Fibroblast of villous mesenchyme (primary cell): ENCODE results near the gene C18orf63. TPM values are rescaled to one million over a fixed set of nuclear protein-coding genes. Genes with fewer than 3 reads are reported as not detected.

Experiments used
- DNase-seq: peaks from one replicate; pipeline ENCODE4 v3.0.0-alpha.2; 2010; ENCODE audit warnings: low read depth
- H3K4me3 ChIP-seq: 2 replicates; pipeline ENCODE4 v1.5.1; 2011; ENCODE audit warnings: low read depth, mild to moderate bottlenecking, low read length
- total RNA-seq: library from RNA; depleted of rRNA; stranded (reverse); fragments of >200 nt; gene quantifications from 2 replicates; pipeline ENCODE4 v1.2.3, GENCODE V29; 2012
- TF ChIP-seq, protein P1 (sequence below): IDR thresholded peaks from 2 replicates; pipeline ENCODE4 v1.5.1; 2012; ENCODE audit warnings: low read depth, mild to moderate bottlenecking, low read length; ENCODE audit not compliant: insufficient read depth

The C18orf63 gene
- total RNA-seq, 1 donor: not detected

DNA sequence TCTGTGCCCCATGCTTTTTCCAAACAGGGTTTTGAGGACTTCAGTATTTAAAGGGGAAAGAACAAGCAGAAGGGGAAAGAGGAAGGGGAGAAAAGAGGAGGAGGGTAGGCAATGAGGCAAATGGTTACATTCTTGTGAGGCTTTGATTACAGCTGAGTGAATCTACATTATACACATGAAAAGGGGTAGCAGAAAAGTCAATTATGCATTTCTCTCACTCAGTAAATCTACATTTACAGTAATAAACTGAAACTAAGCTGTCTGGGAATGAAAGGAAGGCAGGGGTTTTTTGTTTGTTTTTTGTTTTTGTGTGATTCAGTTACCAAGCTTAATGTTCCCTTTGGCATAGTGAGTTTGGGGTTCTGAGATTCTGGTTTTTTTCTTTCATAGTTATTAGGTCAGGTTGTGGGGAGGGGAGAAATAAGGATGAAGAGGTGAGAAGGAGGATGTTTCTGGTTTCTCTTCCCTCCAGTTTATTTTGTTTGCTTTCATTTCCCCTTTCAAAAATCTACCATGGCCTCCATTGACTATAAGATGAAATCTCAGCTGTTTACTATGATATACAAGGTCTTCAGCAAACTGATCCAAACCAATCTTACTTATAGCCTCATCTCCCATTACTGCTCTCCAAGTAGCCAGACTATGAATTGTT lies 18.7 kb downstream of the C18orf63 start:
- no peak for DNase-seq
- TF ChIP-seq, protein P1, sequence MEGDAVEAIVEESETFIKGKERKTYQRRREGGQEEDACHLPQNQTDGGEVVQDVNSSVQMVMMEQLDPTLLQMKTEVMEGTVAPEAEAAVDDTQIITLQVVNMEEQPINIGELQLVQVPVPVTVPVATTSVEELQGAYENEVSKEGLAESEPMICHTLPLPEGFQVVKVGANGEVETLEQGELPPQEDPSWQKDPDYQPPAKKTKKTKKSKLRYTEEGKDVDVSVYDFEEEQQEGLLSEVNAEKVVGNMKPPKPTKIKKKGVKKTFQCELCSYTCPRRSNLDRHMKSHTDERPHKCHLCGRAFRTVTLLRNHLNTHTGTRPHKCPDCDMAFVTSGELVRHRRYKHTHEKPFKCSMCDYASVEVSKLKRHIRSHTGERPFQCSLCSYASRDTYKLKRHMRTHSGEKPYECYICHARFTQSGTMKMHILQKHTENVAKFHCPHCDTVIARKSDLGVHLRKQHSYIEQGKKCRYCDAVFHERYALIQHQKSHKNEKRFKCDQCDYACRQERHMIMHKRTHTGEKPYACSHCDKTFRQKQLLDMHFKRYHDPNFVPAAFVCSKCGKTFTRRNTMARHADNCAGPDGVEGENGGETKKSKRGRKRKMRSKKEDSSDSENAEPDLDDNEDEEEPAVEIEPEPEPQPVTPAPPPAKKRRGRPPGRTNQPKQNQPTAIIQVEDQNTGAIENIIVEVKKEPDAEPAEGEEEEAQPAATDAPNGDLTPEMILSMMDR: no peak
- no peak overlapping the region for H3K4me3 ChIP-seq

DNA sequence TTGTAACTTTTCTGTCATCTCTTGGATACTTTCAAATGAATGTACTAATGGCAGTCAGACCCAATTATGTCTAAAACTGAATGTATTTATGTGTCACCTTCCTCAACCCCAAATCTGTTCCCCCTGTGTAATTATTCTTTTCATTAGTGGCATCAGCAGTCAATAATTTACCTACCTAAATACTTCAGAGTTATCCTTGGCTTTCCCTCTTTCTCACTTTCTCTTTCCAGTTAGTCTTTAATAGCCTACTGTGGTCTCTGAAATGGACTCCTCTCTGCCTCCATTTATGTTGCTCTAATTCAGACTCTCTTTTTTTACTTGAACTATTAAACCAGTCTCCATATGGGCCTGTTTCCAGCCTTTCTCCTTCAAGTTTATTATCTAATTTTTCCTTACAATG lies 21.0 kb downstream of the C18orf63 start:
- no peak overlapping the region for H3K4me3 ChIP-seq
- DNase-seq: no peak
- TF ChIP-seq, protein P1: no peak

GRCh38 chr18:74337155-74337911 lies 21.7 kb downstream of the C18orf63 start:
- TF ChIP-seq, protein P1: no peak
- no peak overlapping the region for H3K4me3 ChIP-seq
- peak; percentile 31 for DNase-seq

DNA sequence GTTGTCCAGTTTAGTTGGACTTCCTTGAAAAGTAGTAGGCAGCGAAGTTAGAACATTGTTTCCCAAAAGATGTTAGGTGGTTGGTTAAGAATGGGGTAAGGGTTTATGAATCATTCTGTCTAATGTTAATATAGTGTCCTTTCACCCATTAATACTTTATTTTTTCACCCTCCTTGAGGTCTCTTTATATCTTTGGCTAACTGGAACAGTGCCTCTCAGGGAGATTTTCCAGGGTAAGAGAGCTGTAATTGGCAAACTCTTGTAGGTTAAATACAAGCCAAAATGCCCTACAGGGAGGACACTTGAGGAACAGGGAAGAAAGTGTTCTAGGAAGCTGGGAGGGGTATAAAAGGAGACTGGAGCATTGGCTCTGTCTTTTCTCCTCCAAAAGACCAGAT lies 22.3 kb downstream of the C18orf63 start:
- no peak for DNase-seq
- TF ChIP-seq, protein P1: no peak
- no peak overlapping the region for H3K4me3 ChIP-seq

- TF ChIP-seq, protein P1: peak; percentile 63
- DNase-seq: peak; percentile 86
- no peak overlapping the region for H3K4me3 ChIP-seq
Measured at GRCh38 chr18:74342416-74343043, 26.9 kb downstream of the C18orf63 start.

GRCh38 chr18:74346206-74346605 lies 30.6 kb downstream of the C18orf63 start:
- no peak for DNase-seq
- no peak overlapping the region for H3K4me3 ChIP-seq
- TF ChIP-seq, protein P1: no peak
